ENCODE measurements around the gene CAB39. TPM values are rescaled to one million over a fixed set of nuclear protein-coding genes. Genes with fewer than 3 reads are reported as not detected.
A peak's percentile ranks its signal among the peaks of the same experiment; 100 is the strongest.

The CAB39 gene
- total RNA-seq, 1 donor from 2014 or later, result 92.2 TPM

DNA sequence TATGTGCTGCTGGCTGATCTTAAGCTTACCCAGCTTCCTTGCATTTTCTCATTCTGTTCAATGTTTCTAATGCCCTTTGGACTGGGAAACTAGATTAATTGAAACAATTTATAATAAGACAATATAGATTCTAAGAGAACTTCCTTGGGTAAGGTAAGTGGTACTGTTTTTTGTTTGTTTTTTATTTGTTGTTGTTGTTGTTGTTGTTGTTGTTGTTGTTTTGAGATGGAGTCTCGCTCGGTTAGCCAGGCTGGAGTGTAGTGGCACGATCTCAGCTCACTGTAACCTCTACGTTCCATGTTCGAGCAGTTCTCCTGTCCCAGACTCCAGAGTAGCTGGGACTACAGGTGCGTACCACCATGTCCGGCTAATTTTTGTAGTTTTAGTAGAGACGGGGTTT, 49.1 kb downstream of the CAB39 start:
- Histone ChIP-seq H3K4me1 (peaks cover 53% of the 10 kb centered on the region), H3K27me3 (ENCODE audit: low read depth) (no peaks in the 10 kb centered on the region), H3K36me3 (peaks cover 43% of the 10 kb centered on the region), H3K9me3 (replicated peaks) (no peaks in the 10 kb centered on the region), H3K4me3 (no peak overlapping the region), H3K27ac (replicated peaks) (no peak overlapping the region)
- TF ChIP-seq, protein P1, sequence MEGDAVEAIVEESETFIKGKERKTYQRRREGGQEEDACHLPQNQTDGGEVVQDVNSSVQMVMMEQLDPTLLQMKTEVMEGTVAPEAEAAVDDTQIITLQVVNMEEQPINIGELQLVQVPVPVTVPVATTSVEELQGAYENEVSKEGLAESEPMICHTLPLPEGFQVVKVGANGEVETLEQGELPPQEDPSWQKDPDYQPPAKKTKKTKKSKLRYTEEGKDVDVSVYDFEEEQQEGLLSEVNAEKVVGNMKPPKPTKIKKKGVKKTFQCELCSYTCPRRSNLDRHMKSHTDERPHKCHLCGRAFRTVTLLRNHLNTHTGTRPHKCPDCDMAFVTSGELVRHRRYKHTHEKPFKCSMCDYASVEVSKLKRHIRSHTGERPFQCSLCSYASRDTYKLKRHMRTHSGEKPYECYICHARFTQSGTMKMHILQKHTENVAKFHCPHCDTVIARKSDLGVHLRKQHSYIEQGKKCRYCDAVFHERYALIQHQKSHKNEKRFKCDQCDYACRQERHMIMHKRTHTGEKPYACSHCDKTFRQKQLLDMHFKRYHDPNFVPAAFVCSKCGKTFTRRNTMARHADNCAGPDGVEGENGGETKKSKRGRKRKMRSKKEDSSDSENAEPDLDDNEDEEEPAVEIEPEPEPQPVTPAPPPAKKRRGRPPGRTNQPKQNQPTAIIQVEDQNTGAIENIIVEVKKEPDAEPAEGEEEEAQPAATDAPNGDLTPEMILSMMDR (IDR thresholded peaks at IDR 0.05; ENCODE audit: borderline replicate concordance), result no peak
- no peak for DNase-seq
- intact Hi-C loops (cut with micrococcal nuclease), result no loop called here

DNA sequence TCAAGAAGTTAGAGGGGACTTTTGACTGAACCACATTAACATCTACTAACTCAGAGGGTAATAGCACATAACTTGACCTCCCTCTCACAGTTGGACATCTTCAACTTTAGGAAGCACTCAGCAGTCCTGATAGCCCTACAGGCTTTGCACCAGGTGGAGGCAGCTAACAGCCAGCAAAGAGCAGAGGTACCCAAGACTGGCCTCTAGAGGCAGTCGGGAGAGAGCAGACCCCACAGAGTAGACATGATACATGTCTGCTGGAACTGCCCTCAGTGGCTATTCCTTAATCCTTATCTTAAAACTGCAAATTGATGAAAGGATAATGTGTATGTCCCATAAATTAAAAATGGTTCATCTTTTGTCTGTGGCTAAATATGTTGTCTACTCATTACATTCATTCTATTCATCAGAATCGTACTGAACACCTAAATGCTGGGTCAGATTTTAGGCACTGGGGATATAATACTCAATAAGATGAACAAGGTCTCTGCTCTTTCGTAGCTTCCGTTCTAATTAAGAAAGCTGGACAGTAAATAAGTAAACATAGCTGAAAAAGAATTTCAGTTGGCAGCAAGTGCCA, 49.8 kb downstream of the CAB39 start:
- peaks cover 48% of the 10 kb centered on the region for H3K36me3 ChIP-seq
- no peak overlapping the region for H3K4me3 ChIP-seq
- H3K9me3 ChIP-seq (replicated peaks), result no peaks in the 10 kb centered on the region
- H3K27ac ChIP-seq (replicated peaks), result no peak overlapping the region
- TF ChIP-seq, protein P1 (IDR thresholded peaks at IDR 0.05; ENCODE audit: borderline replicate concordance), result peak; percentile 47
- DNase-seq, result no peak
- H3K4me1 ChIP-seq, result peaks cover 46% of the 10 kb centered on the region
- no peaks in the 10 kb centered on the region for H3K27me3 ChIP-seq (ENCODE audit: low read depth)
- intact Hi-C loops (cut with micrococcal nuclease), result no loop called here

DNA sequence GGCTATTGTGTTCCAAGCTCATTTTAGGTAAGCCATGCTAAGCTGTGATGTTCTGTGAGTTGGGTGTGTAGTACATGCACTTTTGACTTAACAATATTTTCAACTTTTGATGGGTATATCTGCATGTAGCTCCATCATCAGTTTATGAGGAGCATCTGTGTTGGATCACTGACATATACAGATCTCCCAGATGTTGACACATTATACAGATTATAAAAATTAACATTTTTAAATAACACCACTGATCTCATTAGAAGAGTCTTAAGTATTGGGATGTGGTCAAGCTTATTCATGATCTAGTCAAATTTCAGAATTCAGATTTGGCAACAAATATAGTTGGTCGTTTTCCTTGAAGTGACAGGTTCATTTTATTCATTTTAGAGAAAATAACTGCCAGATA, 51.7 kb downstream of the CAB39 start:
- H3K27me3 ChIP-seq (ENCODE audit: low read depth), result no peaks in the 10 kb centered on the region
- H3K36me3 ChIP-seq, result peaks cover 51% of the 10 kb centered on the region
- no peaks in the 10 kb centered on the region for H3K9me3 ChIP-seq (replicated peaks)
- H3K27ac ChIP-seq (replicated peaks), result no peak overlapping the region
- H3K4me3 ChIP-seq, result no peak overlapping the region
- H3K4me1 ChIP-seq, result peaks cover 27% of the 10 kb centered on the region
- TF ChIP-seq, protein P1 (IDR thresholded peaks at IDR 0.05; ENCODE audit: borderline replicate concordance), result no peak
- intact Hi-C loops (cut with micrococcal nuclease), result no loop called here
- DNase-seq, result no peak

DNA sequence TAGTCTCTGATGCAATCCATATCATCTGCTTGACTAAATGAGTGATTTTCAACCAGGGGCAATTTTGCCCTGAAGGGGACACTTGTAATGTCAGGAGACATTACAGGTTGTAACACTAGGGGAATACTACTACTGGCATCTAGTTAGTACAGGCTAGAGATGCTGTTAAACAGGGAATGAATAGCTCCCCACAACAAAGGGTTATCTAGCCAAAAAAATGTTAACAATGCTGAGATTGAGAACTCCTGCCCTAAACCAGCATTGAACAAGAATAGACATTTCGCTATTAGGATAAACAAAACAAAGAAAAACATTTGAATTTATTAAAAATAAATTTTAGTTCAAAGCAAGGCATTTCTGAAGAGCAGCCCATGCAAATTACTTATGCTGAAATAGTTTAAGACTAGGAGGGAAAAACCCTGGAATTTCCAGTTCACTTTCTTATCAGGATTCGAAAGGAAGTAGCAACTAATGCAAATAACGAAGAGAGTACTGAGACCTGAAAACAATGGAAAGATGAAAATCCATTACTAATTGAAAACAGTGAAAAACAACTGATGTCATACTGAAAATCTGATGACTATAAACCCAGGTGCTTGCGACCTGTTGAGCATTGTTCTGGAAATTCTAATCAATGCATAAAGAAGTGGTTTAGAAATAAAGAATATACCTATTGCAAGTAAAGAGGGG, 53.1 kb downstream of the CAB39 start:
- intact Hi-C loops (cut with micrococcal nuclease), result no loop called here
- DNase-seq, result no peak
- no peak overlapping the region for H3K4me3 ChIP-seq
- peaks cover 44% of the 10 kb centered on the region for H3K36me3 ChIP-seq
- TF ChIP-seq, protein P1 (IDR thresholded peaks at IDR 0.05; ENCODE audit: borderline replicate concordance), result no peak
- peaks cover 15% of the 10 kb centered on the region for H3K4me1 ChIP-seq
- no peaks in the 10 kb centered on the region for H3K9me3 ChIP-seq (replicated peaks)
- H3K27ac ChIP-seq (replicated peaks), result no peak overlapping the region
- no peaks in the 10 kb centered on the region for H3K27me3 ChIP-seq (ENCODE audit: low read depth)

DNA sequence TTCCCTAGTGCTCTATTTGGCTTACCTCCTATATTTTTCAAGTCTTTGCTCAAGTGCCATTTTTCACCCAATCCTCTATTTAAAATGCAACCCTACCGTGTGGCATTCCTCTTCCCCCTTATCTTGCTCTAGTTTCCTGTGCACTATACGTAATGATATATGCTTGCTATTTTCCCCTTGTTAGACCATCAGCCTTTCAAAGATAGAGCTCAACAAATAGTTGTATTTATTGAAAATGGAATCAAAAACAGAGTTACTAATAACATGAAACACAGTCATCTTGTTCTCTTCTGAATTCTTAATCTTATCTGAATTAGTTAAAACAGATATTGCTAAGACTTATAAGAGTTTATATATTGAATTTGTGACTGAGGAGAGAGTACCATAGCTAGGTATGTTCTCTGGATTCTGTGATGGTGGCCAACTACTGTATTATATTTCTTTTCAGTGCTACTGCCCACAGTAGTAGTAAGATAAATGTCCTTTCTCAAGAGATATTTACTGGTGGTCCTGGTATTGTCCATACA, 55.3 kb downstream of the CAB39 start:
- Histone ChIP-seq H3K9me3 (replicated peaks) (peaks cover 6% of the 10 kb centered on the region), H3K27ac (replicated peaks) (no peak overlapping the region), H3K27me3 (ENCODE audit: low read depth) (no peaks in the 10 kb centered on the region), H3K36me3 (peaks cover 23% of the 10 kb centered on the region), H3K4me1 (peaks cover 15% of the 10 kb centered on the region), H3K4me3 (no peak overlapping the region)
- intact Hi-C loops (cut with micrococcal nuclease), result no loop called here
- no peak for DNase-seq
- TF ChIP-seq, protein P1 (IDR thresholded peaks at IDR 0.05; ENCODE audit: borderline replicate concordance), result no peak

All from left ventricle myocardium inferior (tissue), 1 donor.